GM18499 (cell line): ENCODE results near the gene PALD1.

Experiments
- ATAC-seq: cut with Tn5 transposase; IDR thresholded peaks from one replicate; pipeline ENCODE4 v1.9.1; 2021; ENCODE audit warnings: moderate number of reproducible peaks; ENCODE audit not compliant: insufficient read depth, unreplicated experiment

PALD1 gene

DNA sequence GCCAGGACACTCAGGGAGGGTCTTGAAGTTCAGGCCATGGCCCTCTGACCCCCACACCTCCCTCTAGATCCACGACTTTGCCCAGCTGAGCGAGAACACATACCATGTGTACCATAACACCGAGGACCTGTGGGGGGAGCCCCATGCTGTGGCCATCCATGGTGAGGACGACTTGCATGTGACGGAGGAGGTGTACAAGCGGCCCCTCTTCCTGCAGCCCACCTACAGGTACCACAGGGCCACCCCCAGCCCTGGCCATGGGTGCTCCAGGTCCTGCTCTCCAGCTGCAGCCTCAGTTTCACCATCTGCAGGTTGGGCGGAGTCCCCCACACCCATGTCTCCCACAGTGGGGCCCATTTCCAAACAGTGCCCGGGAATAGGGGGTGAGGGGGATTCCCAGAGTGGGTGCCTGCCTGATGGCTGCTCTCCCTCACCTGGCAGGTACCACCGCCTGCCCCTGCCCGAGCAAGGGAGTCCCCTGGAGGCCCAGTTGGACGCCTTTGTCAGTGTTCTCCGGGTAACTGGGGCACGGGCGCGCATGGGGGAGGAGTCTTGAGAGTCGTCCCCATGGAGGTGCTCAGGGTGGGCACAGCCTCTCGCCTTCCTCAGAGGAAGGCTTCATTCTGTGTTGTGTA, 54.1 kb downstream of the PALD1 start:
- ATAC-seq = no peak

GRCh38 chr10:70533189-70533558, 54.6 kb downstream of the PALD1 start:
- no peak for ATAC-seq

DNA sequence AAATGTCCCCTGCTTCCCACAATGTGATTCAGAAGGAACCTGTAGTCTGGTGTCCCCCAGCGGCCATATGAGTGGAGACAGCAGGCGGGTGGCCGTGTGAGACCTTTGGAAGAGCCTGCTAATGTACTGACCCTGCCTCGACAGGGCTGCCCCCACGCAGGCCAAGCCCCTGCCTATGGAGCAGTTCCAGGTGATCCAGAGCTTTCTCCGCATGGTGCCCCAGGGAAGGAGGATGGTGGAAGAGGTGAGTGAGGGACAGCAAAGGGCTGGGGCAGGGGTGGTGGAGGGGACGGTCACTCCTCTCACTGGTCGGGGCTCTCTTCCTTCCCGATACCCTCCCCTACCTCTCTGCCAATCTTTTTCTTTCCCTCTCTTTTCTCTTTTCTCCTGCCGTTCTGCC, 55.7 kb downstream of the PALD1 start:
- ATAC-seq = no peak

GRCh38 chr10:70535001-70535400, 56.4 kb downstream of the PALD1 start:
- no peak for ATAC-seq

DNA sequence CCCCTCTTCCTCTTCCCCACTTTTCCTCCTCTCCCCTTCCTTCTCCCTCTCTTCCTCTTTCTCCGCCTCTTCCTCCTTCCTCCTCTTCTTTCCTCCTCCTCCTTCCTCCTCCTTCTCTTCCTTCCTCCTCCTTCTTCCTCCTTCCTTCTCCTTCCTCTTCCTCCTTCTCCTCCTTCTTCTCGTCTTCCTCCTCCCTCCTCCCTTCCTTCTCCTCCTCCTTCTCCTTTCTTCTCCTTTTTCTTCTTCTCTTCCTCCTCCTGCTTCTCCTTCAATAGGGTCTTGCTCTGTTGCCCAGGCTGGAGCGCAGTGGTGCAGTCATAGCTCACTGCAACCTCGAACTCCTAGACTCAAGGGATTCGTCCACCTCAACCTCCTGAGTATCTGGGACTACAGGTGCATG, 56.9 kb downstream of the PALD1 start:
- no peak for ATAC-seq

GRCh38 chr10:70536196-70536861, 57.8 kb downstream of the PALD1 start:
- ATAC-seq = no peak

GRCh38 chr10:70537398-70538194, 59.0 kb downstream of the PALD1 start:
- no peak for ATAC-seq

- no peak for ATAC-seq
Observed at GRCh38 chr10:70538195-70538520, 59.6 kb downstream of the PALD1 start.

GRCh38 chr10:70538731-70539338, 60.3 kb downstream of the PALD1 start:
- ATAC-seq = no peak

- ATAC-seq = no peak
Observed at GRCh38 chr10:70539471-70539870, 60.9 kb downstream of the PALD1 start.

DNA sequence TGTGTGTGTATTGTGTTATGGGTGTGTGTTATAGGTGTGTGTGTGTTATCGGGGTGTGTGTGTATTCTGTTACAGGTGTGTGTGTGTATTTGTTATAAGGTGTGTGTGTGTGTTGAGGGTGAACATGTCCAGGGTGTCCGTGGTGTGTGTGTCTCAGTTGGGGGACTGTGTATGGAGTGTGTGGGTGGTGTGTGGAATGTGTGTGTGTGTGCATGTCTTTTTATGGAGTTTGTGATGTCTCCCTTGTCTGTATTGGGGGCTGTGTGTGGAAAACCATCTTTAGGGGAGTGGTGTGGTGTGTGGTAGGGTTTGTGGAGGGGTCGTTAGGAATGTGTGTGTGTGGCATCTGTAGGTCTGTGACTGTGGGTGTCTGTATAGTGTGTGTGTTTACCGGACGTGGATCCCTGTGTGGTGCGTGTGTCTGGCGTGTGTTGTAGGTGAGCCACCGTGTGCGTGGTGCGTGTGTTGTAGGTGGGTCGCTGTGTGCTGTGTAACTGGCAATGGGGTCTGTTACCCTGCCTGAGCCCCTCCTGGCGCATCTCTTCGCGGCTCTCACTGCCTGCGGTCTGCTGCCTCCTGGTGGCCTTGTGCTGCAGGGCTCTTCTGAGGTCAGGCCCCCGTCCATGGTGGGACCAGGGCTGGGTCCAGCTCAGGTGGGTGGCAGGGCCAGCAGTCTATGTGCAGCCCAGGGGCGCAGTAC, 61.7 kb downstream of the PALD1 start:
- no peak for ATAC-seq

DNA sequence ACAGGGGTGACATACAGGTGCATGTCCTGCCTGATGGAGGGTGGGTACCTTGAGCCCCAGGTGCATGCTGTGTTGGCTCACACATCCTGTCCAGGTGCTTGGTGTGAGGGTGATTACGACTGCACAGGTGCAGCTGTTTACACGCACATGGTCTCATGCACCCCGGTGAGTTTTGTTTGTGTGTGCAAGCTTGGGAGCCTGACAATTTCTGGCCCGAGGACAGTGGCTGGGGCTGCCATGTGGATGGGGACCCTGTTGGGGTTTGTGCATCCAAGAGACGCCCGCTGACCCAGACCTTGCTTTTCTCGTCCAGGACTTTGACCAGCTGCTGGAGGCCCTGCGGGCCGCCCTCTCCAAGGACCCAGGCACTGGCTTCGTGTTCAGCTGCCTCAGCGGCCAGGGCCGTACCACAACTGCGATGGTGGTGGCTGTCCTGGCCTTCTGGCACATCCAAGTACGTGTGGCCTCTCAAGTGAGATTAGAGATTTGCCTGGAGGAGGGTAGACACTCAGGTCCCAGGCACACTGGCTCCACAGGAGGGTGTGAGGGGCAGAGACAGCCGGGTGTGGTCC, 62.3 kb downstream of the PALD1 start:
- ATAC-seq = no peak

- no peak for ATAC-seq
Observed at GRCh38 chr10:70541736-70542564, 63.4 kb downstream of the PALD1 start.

- no peak for ATAC-seq
Observed at GRCh38 chr10:70542565-70542938, 64.0 kb downstream of the PALD1 start.

DNA sequence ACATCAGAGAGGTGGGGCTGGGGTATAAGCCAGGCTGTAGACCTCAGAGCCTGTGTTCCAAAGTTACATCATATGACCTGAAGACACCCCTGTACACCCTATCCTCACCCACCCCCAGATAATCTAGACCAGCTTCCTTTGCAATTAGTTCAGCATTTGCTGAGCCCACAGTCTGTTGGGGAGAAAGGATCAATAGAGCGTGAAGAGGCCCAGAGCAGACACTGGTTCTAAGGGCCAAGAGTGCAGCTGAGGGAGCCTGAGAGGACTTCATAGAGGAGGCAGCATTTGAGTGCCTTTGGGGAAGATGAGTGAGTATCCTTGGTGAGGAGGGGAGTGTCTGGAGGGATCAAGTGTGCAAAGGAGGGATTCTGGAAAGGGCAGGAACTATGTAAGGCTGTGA, 65.3 kb downstream of the PALD1 start:
- ATAC-seq = no peak

DNA sequence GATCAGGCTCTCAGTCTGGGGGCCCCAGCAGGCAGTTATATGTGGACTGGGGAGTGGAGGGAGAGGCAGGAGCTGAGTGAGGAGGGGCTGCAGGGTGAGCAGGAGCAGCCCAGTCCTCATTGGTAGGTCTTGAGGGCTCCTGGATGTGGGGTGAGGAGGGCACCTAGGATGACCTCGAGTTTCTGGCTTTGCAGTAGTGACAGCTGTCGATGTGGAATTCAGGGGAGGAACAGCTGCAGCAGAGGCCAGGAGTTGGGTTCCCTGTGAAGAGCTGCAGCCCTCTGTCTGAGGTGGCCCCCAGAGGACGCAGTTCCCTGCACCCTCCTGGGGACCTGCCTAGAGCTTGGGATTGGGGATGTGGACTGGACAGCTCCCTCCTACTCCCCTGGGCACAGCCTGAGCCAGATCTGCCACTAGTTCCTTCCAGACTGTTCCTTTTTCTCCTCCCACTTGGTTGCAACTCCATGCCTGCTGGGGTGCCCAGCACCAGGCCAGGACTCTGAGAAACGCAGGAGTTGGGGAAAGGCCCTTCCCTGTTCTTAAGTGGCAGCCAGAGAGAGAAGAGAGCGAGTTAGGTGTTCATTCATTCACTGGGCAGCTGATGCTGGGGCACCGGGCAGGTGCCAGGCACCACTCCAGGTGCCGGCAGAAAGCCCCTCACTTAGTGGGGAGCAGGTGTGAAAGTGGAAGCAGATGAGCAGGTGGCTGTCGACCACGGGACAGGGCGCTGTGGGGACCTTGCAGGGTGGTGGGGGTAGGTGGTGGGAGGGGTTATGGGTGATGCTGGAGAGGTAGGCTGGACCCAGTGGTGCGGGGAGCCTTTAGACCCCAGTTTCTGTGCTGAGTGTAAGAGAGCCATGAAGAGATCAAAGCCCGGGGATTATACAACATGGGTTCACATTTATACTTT, 66.1 kb downstream of the PALD1 start:
- ATAC-seq = no peak

- ATAC-seq = no peak
Observed at GRCh38 chr10:70546584-70546983, 68.0 kb downstream of the PALD1 start.

DNA sequence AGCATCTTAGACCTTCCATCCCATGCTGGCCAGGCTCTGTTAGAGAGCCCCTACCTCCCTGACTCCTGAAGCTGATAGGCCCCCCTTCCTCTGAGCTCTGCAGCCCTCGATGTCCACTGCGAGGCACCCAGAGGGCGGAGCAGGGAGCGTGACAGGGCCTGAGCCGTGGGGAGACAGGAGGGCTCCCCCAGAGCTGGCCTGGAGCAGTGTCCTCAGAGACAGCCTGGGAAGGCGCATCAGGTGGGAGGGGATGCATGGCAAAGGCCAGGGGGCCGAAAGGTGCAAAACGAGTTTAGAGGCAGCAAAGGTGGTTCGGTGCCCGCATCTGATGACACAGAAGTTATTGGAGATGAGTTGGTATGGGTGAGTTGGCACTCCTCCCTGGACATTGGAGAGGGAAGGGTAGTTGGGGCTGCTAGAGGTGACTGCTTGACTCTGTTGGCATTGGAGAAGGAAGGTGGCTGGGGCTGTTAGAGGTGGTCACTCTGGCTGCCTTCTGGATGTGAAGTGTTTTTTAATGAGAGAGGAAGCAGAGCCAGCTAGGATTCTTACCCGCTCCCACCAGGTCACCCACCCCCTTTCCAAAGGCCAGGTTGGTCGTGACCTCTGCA, 70.9 kb downstream of the PALD1 start:
- ATAC-seq = no peak
